Kidney (tissue), 14 donors: ENCODE results near the gene GRK6. TPM values are rescaled to one million over a fixed set of nuclear protein-coding genes. Genes with fewer than 3 reads are reported as not detected.

ENCODE experiments used
- DNase-seq, 5 donors: peaks; one replicate each; pipeline ENCODE4 v3.0.0-alpha.2; 2013 to 2020
- FAIRE-seq: peaks from 2 replicates; lab custom pipeline; 2012; peaks lifted over from hg19 to GRCh38; lab: Jason Lieb, UNC
- H3K27ac ChIP-seq, 2 donors: one replicate each; pipeline ENCODE4 v1.7.0; 2013; ENCODE audit warnings: low read depth in 2 of 2, low read length in 2 of 2, inconsistent platforms in 1 of 2
- H3K27me3 ChIP-seq: one replicate; pipeline ENCODE4 v1.7.1; 2013; ENCODE audit warnings: low read length, inconsistent platforms; ENCODE audit not compliant: control insufficient read depth, insufficient read depth
- H3K36me3 ChIP-seq, 3 donors: one replicate each; pipeline versions ENCODE4 v1.7.0 to v1.7.1; 2013; ENCODE audit warnings: low read length in 3 of 3, control low read depth in 1 of 3, inconsistent platforms in 1 of 3; ENCODE audit not compliant: insufficient read depth in 3 of 3, control insufficient read depth in 2 of 3
- H3K4me1 ChIP-seq, 3 donors: one replicate each; pipeline versions ENCODE4 v1.7.0 to v1.7.1; 2013; ENCODE audit warnings: low read length in 3 of 3, inconsistent platforms in 1 of 3, low read depth in 1 of 3; ENCODE audit not compliant: control insufficient read depth in 2 of 3, insufficient read depth in 2 of 3
- H3K4me3 ChIP-seq, 3 donors: one replicate each; pipeline versions ENCODE4 v1.7.0 to v1.8.1; 2013; ENCODE audit warnings: low read length in 3 of 3, control low read depth in 1 of 3, inconsistent platforms in 1 of 3
- H3K9ac ChIP-seq, 3 donors: one replicate each; pipeline versions ENCODE4 v1.7.0 to v1.7.1; 2013; ENCODE audit warnings: low read length in 3 of 3, control low read depth in 1 of 3, inconsistent platforms in 1 of 3
- H3K9me3 ChIP-seq, 3 donors: one replicate each; pipeline versions ENCODE4 v1.7.0 to v1.7.1; 2013; ENCODE audit warnings: low read length in 3 of 3, control low read depth in 1 of 3, inconsistent platforms in 1 of 3; ENCODE audit not compliant: control insufficient read depth in 2 of 3, insufficient read depth in 1 of 3
- intact Hi-C: fragments of 100-400 bp; cut with DNase I; formaldehyde crosslinking; loops from one replicate; pipeline ENCODE4 v1.11.1; 2022
- polyA plus RNA-seq: library from polyadenylated mRNA; stranded (reverse); fragments of 350-450 nt; fragmentation: Illumina TruSeq; extraction: RNeasy Lipid Tissue Mini Kit (QIAGEN cat#74804); gene quantifications from one replicate; pipeline ENCODE4 v1.2.3, GENCODE V29; 2014; ENCODE audit warnings: low read depth, low replicate concordance; ENCODE audit not compliant: insufficient read depth
- total RNA-seq: library from RNA; stranded (reverse); fragmentation: NEBNext Ultra II Directional; extraction: Animal tissue kit (Norgen Biotek cat#: 25700); gene quantifications from one replicate; pipeline ENCODE4 v1.2.1, GENCODE V29; 2021
- TF ChIP-seq, protein P1 (sequence below): IDR thresholded peaks from 3 replicates; pipeline ENCODE4 v1.5.1; 2012; ENCODE audit warnings: mild to moderate bottlenecking, moderate library complexity, borderline replicate concordance; ENCODE audit not compliant: insufficient read depth; ENCODE audit errors: extremely low read depth
- donor health status: control.
- donor health status: control.
- donor health status: control.
- donor health status: control.
- donor health status: control.
- donor health status: DM: yes; HTN: yes; CAD: no.
- donor health status: Normal renal cell carcinoma (clear cell type).

GRK6 gene
- total and polyA plus RNA-seq, 2 donors from 2014 or later = 9.6 to 37.8 TPM

DNA sequence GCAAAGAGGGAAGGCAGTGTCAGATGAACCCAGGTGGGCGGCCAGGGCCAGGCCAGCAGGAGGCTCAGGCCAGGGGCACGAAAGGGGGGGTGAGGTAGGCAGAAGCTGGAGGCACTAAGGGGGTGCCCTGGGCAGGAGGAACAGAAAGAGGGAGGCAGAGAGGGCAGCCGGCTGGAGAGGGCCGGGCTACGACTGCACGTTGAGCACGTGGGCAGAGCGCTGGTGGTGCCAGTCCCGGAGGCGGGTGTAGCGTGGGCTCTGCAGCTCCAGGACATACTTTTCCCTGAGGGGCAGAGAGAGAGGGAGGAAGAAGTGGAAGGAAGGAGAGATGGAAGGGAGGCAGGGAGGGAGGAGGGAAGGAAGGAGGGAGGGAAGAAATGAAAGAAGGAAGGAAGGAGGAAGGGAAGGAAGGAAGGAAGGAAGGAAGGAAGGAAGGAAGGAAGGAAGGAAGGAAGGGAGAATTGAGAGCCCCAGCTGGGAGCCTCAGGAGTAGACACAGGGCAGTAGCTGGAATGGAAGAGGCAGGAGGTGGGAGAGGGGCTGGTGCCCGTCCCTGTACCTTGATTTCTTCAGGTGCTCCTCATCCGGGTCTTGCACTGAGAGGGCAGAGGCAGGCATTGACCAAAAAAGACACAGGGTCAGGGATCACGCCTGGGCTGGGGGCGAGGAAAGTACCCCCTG lies 64.0 kb downstream of the GRK6 start:
- Histone ChIP-seq H3K4me1 (peaks cover 0 to 5% (median 0%) of the 10 kb centered on the region in 3 donors), H3K9ac (no peak overlapping the region), H3K27me3 (no peaks in the 10 kb centered on the region), H3K9me3 (no peaks in the 10 kb centered on the region), H3K27ac (no peak overlapping the region), H3K4me3 (no peak overlapping the region), H3K36me3 (no peaks in the 10 kb centered on the region)
- FAIRE-seq = no peak
- intact Hi-C loops = no loop called here
- TF ChIP-seq, protein P1, sequence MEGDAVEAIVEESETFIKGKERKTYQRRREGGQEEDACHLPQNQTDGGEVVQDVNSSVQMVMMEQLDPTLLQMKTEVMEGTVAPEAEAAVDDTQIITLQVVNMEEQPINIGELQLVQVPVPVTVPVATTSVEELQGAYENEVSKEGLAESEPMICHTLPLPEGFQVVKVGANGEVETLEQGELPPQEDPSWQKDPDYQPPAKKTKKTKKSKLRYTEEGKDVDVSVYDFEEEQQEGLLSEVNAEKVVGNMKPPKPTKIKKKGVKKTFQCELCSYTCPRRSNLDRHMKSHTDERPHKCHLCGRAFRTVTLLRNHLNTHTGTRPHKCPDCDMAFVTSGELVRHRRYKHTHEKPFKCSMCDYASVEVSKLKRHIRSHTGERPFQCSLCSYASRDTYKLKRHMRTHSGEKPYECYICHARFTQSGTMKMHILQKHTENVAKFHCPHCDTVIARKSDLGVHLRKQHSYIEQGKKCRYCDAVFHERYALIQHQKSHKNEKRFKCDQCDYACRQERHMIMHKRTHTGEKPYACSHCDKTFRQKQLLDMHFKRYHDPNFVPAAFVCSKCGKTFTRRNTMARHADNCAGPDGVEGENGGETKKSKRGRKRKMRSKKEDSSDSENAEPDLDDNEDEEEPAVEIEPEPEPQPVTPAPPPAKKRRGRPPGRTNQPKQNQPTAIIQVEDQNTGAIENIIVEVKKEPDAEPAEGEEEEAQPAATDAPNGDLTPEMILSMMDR = no peak
- peak in 1 of 5 donors; percentile 54 for DNase-seq

DNA sequence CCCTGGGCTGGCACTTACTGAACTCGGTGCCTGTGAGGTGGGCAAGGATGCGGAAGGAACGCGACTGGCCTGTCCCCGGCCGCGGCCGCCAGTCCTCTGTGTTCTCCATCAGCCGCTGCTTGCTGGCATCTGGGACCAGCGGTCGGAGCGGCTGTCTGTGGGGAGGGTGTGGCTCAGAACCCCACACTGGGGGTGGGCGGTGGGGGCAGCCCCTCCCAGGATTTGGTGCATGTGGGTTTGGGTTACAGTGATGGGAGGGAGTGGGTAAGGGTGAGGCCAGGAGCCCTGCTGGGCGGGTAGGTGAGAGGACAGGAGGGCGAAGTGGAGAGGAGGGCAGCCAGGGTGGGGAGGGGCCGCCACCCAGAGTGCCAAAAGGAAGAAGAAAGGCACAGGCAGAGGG lies 64.5 kb downstream of the GRK6 start:
- intact Hi-C loops = no loop called here
- peaks cover 0 to 5% (median 0%) of the 10 kb centered on the region in 3 donors for H3K4me1 ChIP-seq
- H3K27ac ChIP-seq = no peak overlapping the region
- H3K27me3 ChIP-seq = no peaks in the 10 kb centered on the region
- no peaks in the 10 kb centered on the region for H3K9me3 ChIP-seq
- DNase-seq = peak in 1 of 5 donors; percentile 74
- TF ChIP-seq, protein P1 = no peak
- no peak for FAIRE-seq
- no peak overlapping the region for H3K9ac ChIP-seq
- H3K36me3 ChIP-seq = no peaks in the 10 kb centered on the region
- H3K4me3 ChIP-seq = no peak overlapping the region

DNA sequence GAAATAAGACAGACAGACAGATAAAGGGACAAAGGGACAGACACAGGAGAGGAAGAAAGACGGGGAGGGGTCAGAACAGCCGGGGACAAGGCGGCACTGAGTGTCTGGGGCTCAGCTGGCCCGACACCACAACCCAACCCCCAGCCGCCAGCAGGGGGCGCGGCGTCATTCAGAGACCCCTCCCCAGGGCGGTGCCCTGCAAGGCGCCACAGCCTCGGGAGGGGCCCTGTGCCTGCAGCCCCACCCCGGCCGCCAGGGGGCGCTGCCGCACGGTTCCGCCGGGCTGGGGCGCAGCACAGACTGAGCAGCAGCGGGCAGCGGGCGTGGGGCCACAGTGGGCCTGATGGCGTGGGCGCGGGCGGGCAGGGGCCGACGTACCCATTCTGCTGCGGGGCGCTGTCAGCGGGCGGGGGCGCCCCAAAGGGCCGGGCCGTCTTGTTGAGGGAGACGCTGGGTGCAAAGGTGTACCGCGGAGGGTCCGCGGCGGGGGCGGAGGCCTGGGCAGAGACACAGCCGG lies 65.0 kb downstream of the GRK6 start:
- H3K27ac ChIP-seq = no peak overlapping the region
- TF ChIP-seq, protein P1 = peak; percentile 21
- intact Hi-C loops = no loop called here
- DNase-seq = peak; percentile 57 to 81 (median 73)
- H3K36me3 ChIP-seq = no peaks in the 10 kb centered on the region
- FAIRE-seq = no peak
- H3K4me1 ChIP-seq = peaks cover 0 to 6% (median 0%) of the 10 kb centered on the region in 3 donors
- H3K9ac ChIP-seq = no peak overlapping the region
- no peaks in the 10 kb centered on the region for H3K27me3 ChIP-seq
- no peaks in the 10 kb centered on the region for H3K9me3 ChIP-seq
- H3K4me3 ChIP-seq = no peak overlapping the region
